ENCODE results near the gene MTRFR.
"Not testable (repeated sequence)": the region's sequence is repeated elsewhere in the genome, so short reads cannot be mapped to it uniquely, and the experiment has no call there.

DNA sequence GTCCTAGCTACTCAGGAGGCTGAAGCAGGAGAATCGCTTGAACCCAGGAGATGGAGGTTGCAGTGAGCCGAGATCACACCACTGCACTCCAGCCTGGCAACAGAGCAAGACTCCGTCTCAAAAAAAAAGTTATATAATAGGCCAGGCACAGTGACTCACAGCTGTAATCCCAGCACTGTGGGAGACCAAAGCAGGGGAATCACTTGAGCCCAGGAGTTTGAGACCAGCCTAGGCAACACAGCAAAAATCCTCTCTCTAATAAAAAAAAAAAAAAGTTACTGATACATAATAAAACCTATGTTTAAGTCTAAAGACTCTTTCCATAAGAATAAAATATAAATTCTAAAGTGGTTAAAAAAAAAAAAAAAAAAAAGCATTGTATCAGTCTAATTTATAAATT, 26.4 kb upstream of the MTRFR start:
- TF ChIP-seq, protein P1, sequence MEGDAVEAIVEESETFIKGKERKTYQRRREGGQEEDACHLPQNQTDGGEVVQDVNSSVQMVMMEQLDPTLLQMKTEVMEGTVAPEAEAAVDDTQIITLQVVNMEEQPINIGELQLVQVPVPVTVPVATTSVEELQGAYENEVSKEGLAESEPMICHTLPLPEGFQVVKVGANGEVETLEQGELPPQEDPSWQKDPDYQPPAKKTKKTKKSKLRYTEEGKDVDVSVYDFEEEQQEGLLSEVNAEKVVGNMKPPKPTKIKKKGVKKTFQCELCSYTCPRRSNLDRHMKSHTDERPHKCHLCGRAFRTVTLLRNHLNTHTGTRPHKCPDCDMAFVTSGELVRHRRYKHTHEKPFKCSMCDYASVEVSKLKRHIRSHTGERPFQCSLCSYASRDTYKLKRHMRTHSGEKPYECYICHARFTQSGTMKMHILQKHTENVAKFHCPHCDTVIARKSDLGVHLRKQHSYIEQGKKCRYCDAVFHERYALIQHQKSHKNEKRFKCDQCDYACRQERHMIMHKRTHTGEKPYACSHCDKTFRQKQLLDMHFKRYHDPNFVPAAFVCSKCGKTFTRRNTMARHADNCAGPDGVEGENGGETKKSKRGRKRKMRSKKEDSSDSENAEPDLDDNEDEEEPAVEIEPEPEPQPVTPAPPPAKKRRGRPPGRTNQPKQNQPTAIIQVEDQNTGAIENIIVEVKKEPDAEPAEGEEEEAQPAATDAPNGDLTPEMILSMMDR (IDR thresholded peaks at IDR 0.05): not testable (repeated sequence)
- TF ChIP-seq POLR2A (IDR thresholded peaks at IDR 0.05): not testable (repeated sequence)

All from suprapubic skin (tissue), 3 donors.